Activated CD8-positive, alpha-beta memory T cell treated with anti-CD3 and anti-CD28 coated beads, Interleukin-2, amount 10 ng/mL, durations not matched to agents 7 days and 5 days (primary cell): Measurements from ENCODE around the gene NPSR1. TPM values are rescaled to one million over a fixed set of nuclear protein-coding genes. Genes with fewer than 3 reads are reported as not detected.

Experiments used
- ATAC-seq: fragments of 150-1000 bp; cut with Tn5 transposase; one replicate; pipeline ENCODE4 v1.10.0; 2021; ENCODE audit warnings: moderate library complexity
- CTCF ChIA-PET: fragments of 350-600 bp; sonication (Branson Sonifier 250); formaldehyde crosslinking; loops from one replicate; lab custom pipeline; 2021; ENCODE audit warnings: antibody characterized with exemption; lab: Charles Lee
- DNase-seq: peaks from one replicate; pipeline ENCODE4 v3.0.0-alpha.2; 2020
- H3K27ac Mint-ChIP-seq: one replicate; pipeline ENCODE4 v1.8.0; 2021; ENCODE audit warnings: mild to moderate bottlenecking, mixed read lengths
- H3K27me3 Mint-ChIP-seq: one replicate; pipeline ENCODE4 v1.8.0; 2021; ENCODE audit warnings: mixed read lengths
- H3K36me3 Mint-ChIP-seq: one replicate; pipeline ENCODE4 v1.8.0; 2021; ENCODE audit warnings: mild to moderate bottlenecking, mixed read lengths
- H3K4me1 Mint-ChIP-seq: one replicate; pipeline ENCODE4 v1.8.0; 2021; ENCODE audit warnings: mixed read lengths
- H3K4me3 Mint-ChIP-seq: one replicate; pipeline ENCODE4 v1.8.0; 2021; ENCODE audit warnings: mild to moderate bottlenecking, moderate library complexity, mixed read lengths
- H3K9me3 Mint-ChIP-seq: one replicate; pipeline ENCODE4 v1.8.0; 2022; ENCODE audit warnings: low read depth, mixed read lengths
- total RNA-seq, 2 experiments: library from RNA; stranded (reverse); gene quantifications; one replicate each; pipeline ENCODE4 v1.2.3, GENCODE V29; 2021

Gene NPSR1
- total RNA-seq, 2 experiments from 2014 or later: not detected

- CTCF ChIA-PET: no interaction called here
- Mint-ChIP-seq H3K4me1 (no peaks in the 10 kb centered on the region), H3K36me3 (no peaks in the 10 kb centered on the region), H3K4me3 (no peak overlapping the region), H3K9me3 (peaks cover 7% of the 10 kb centered on the region), H3K27ac (no peak overlapping the region), H3K27me3 (peaks cover 7% of the 10 kb centered on the region)
- no peak for DNase-seq
- ATAC-seq: no peak
These were observed 231.9 kb downstream of the NPSR1 start for GRCh38 chr7:34889951-34890350.

DNA sequence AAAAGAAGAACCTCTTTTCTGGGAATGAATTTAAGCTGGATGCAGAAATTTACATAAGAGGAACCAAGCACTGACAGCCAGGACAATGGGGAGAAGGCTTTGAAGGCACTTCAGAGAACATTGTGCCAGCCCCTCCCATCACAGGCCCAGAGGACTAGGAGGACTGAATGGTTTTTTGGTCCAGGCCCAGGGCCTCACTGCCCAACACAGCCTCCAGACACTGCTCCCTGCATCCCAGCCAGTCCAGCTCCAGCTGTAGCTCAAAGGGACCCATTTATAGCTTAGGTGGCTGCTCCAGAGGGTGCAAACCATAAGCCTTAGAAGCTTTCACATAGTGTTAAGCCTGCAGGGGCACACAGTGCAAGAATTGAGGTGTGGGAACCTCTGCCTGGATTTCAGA is 237.2 kb downstream of the NPSR1 start:
- H3K4me1 Mint-ChIP-seq: no peaks in the 10 kb centered on the region
- no peak for DNase-seq
- no peak overlapping the region for H3K4me3 Mint-ChIP-seq
- H3K9me3 Mint-ChIP-seq: peaks cover 13% of the 10 kb centered on the region
- no peak for ATAC-seq
- no peak overlapping the region for H3K27ac Mint-ChIP-seq
- CTCF ChIA-PET: no interaction called here
- no peaks in the 10 kb centered on the region for H3K36me3 Mint-ChIP-seq
- H3K27me3 Mint-ChIP-seq: peaks cover 4% of the 10 kb centered on the region
